Measurements from ENCODE around the gene COQ8A. TPM values are rescaled to one million over a fixed set of nuclear protein-coding genes. Genes with fewer than 3 reads are reported as not detected.
A peak's percentile ranks its signal among the peaks of the same experiment; 100 is the strongest.

Gene COQ8A
- total and polyA plus RNA-seq, 5 experiments from 2014 or later: 37.7 to 78.6 (median 74.2) TPM

DNA sequence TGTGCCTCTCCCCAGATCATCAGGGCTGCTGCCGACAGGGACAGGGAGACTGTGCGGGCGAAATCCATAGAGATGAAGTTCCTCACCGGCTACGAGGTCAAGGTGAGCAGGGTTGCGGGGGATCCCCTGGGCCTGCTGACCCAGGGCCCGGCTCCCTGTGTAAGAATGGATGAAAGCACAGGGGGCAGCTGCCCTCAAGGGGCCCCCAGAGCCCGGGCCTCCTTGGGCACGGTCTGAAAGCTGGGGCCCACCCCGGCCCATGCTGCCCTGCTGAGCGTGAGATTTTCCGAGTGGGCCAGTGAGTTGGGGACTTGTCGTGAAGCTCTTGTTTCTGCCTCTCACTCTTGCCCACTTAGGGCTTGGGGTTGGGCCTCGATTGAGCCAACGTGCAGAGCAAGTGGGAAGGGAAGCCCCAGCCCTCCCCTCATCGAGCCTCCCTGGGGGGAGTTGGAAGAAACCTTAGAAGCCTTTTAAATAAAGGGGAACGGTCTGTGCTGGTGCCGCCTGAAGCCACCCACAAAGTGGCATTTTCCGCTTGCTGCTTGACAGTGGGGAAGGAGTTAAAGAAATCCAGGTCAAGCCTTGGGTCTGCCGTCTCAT, 45.2 kb downstream of the COQ8A start:
- Mint-ChIP-seq H3K27ac (no peak overlapping the region), H3K9me3 (no peaks in the 10 kb centered on the region), H3K36me3 (peaks cover 5 to 46% (median 17%) of the 10 kb centered on the region in 3 donors), H3K27me3 (no peaks in the 10 kb centered on the region), H3K4me1 (peaks cover 12 to 23% (median 13%) of the 10 kb centered on the region in 4 donors), H3K4me3 (no peak overlapping the region)
- POLR2A ChIA-PET: no interaction called here
- DNase-seq: no peak
- ATAC-seq: no peak

DNA sequence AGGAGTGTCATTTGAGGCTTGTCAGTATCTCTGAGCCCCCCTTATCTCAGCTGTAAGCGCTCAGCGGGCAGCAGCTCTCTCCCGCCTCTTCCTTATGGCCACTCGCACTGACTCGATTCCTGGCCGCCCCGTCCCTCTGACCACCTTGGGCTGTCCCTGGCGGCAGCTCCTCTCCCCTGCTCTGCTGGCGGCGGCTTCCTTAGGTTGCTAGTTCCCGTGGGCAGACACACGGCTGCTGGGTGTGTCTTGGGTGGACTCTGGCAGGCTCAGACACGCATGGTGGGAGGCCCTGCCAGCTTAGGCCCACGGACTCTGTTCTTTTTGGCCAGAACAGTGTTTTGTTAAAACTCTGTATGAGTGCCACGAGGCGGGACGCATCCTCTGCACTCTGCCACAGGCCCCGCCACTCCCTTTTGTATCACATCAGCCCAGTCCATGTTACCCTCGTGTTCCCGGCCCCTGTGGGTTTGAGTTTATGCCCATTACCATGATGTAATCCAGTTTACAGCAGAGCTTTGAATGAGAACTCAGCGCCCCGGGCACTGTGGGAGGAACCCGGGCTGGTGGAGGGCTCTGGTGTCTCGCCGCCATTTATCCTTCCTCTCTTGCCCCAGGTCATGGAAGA, 45.9 kb downstream of the COQ8A start:
- DNase-seq (peak in 1 of 10 donors; percentile 14), ATAC-seq (no peak)
- Mint-ChIP-seq H3K4me1 (peaks cover 13 to 28% (median 16%) of the 10 kb centered on the region in 4 donors), H3K9me3 (no peaks in the 10 kb centered on the region), H3K27ac (peak overlapping the region in 4 of 10 donors; percentile 45 to 65 (median 62)), H3K27me3 (no peaks in the 10 kb centered on the region), H3K4me3 (no peak overlapping the region), H3K36me3 (peaks cover 5 to 46% (median 17%) of the 10 kb centered on the region in 3 donors)
- POLR2A ChIA-PET: no interaction called here

DNA sequence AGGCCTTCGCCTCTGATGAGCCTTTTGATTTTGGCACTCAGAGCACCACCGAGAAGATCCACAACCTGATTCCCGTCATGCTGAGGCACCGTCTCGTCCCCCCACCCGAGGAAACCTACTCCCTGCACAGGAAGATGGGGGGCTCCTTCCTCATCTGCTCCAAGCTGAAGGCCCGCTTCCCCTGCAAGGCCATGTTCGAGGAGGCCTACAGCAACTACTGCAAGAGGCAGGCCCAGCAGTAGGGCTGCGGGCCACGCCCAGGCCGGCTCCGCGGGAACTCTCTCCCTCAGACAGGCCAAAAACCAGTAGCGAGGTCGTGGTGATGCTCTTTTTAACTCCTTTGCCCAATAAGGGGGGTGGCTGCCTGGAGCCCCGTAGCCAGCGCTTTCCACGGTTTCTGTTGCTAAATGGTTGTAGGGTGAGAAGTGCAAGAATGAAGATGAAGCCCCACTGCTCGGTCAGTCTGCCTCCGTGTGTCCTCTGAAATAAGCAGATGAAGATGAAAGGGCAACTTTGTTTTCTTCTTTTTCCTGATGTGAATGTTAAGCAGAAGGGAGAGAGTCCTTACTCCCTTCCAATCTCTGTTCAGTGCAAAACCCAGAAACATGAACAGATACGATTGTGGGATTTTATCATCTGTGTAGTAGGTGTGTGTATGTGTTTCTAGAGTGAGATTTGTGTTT, 46.5 kb downstream of the COQ8A start:
- no peaks in the 10 kb centered on the region for H3K27me3 Mint-ChIP-seq
- DNase-seq (no peak), ATAC-seq (no peak)
- H3K4me3 Mint-ChIP-seq: no peak overlapping the region
- peaks cover 13 to 28% (median 16%) of the 10 kb centered on the region in 4 donors for H3K4me1 Mint-ChIP-seq
- peaks cover 5 to 46% (median 17%) of the 10 kb centered on the region in 3 donors for H3K36me3 Mint-ChIP-seq
- H3K27ac Mint-ChIP-seq: peak overlapping the region in 7 of 10 donors; percentile 24 to 63 (median 45)
- H3K9me3 Mint-ChIP-seq: no peaks in the 10 kb centered on the region
- POLR2A ChIA-PET: no interaction called here

DNA sequence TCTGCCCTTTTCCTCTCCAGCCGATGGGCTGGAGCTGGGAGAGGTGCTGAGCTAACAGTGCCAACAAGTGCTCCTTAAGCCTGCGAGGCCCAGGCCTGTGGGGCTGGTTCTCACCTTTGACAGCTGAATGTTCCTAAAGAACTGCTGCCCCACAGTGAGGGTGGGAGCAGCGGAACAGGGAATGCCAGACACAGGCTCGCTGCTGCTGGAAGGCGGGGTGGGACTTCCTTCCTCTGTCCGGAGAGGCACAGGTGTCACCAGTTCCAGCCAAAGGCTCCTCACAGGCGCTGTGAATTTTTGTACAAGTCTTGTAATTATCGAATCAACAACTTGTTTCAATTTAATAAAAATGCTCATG, 47.1 kb downstream of the COQ8A start:
- Mint-ChIP-seq H3K27me3 (no peaks in the 10 kb centered on the region), H3K9me3 (no peaks in the 10 kb centered on the region), H3K27ac (peak overlapping the region in 4 of 10 donors; percentile 15 to 86 (median 46)), H3K36me3 (peaks cover 5 to 42% (median 17%) of the 10 kb centered on the region in 3 donors), H3K4me1 (peaks cover 13 to 28% (median 16%) of the 10 kb centered on the region in 4 donors), H3K4me3 (no peak overlapping the region)
- ATAC-seq (no peak), DNase-seq (no peak)
- POLR2A ChIA-PET: no interaction called here

DNA sequence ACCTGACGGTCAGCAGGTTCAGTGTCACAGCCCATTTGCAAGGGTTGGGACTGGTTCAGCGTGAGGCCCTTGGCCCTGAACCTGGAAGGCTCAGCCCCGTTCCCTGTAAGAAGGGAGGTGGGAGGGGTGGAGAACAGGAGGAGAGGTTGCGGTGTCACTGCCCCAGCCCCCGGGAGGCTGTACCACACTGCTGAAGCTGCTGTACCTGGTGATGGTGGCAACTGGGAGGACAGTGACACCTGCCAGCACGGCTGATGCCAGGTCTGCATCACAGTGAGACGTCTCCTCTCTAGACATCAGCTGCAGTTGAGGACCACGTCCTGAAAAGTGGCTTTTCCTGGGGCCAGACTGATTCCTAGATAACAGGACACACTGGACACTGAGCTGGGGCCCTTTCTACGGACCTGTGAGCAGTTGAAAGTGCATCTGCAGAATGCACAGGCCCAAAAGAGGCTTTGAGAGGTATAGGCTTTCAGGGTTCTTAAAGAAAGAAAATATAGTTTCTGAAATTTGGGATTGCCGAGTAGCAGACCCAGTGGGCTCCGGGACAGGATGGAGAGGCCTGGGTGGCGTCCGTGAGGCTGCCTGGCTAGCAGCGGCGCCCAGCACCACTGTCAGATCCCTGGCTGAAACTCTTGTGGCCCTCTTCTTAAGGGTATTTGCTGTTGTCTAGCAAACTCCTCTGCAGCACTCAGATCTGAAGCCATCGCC, 47.7 kb downstream of the COQ8A start:
- ATAC-seq: no peak
- Mint-ChIP-seq H3K9me3 (no peaks in the 10 kb centered on the region), H3K4me1 (peaks cover 13 to 28% (median 16%) of the 10 kb centered on the region in 4 donors), H3K27ac (peak overlapping the region in 8 of 10 donors; percentile 15 to 86 (median 63)), H3K4me3 (no peak overlapping the region), H3K36me3 (peaks cover 5 to 36% (median 17%) of the 10 kb centered on the region in 3 donors), H3K27me3 (no peaks in the 10 kb centered on the region)
- no peak for DNase-seq
- POLR2A ChIA-PET: no interaction called here

DNA sequence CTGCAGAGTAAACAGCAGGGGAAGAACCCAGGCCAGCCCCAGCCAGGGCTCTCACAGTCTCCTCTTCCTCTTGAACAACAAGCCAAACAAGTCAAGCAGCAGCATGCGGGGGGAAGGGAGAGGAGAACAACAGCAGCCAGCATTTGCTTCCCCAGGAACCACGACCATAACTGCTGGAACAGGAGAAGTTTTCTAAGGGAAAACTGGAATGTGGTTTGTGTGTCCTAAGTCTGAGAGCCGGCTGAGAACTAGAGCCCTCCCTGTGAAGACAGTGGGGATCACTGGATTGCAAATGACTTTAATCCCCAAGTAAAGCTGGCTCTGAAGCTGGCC, 48.2 kb downstream of the COQ8A start:
- ATAC-seq (no peak), DNase-seq (no peak)
- no peaks in the 10 kb centered on the region for H3K27me3 Mint-ChIP-seq
- peak overlapping the region in 8 of 10 donors; percentile 15 to 92 (median 70) for H3K27ac Mint-ChIP-seq
- POLR2A ChIA-PET: no interaction called here
- H3K36me3 Mint-ChIP-seq: peaks cover 5 to 31% (median 15%) of the 10 kb centered on the region in 3 donors
- no peak overlapping the region for H3K4me3 Mint-ChIP-seq
- H3K9me3 Mint-ChIP-seq: no peaks in the 10 kb centered on the region
- peaks cover 13 to 28% (median 16%) of the 10 kb centered on the region in 4 donors for H3K4me1 Mint-ChIP-seq

DNA sequence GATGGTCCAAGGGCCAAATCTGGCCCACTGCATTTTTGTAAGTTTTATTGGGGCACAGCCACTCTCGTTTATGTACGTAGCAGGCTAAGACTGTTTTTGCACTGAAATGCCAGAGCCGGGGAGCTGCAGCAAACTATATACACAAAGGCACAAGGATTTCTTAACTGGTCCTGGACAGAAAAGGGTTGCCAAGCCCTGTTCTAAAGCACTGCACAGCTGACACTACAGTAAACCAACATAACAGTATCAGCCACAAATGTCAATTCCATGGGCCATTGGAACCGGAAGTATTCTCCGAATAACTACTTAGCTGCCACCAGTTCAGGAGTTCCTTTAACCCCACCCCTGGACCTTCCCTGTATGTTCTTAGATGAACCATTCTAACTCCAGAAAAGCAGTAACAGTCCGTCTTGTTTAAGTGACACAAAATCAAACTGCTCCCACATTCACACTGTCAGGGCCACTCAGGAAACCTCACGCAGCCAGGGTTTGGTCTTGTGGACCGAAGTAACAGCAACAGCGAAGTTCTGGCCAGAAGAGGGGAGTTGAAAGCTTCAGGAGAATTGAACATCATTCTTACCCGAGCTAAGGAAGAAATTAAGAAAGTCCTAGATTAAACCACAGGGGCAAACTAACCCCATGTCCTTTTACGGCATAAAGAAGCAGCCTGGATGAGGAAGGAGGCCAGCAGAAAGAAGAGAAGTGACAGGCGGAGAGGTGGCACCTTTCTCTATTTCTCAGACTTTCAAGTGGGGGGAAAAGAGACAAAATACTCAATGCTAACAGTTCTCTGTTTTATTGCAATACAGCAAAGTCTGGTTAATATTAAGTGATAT, 49.2 kb downstream of the COQ8A start:
- Mint-ChIP-seq H3K27ac (peak overlapping the region; percentile 38 to 92 (median 83)), H3K36me3 (peaks cover 5 to 31% (median 15%) of the 10 kb centered on the region in 3 donors), H3K4me1 (peaks cover 14 to 28% (median 17%) of the 10 kb centered on the region in 4 donors), H3K9me3 (no peaks in the 10 kb centered on the region), H3K4me3 (peak overlapping the region in 9 of 10 donors; percentile 2 to 79 (median 51)), H3K27me3 (no peaks in the 10 kb centered on the region)
- DNase-seq: no peak
- ATAC-seq: peak in 1 of 2 donors; percentile 24
- POLR2A ChIA-PET: no interaction called here

DNA sequence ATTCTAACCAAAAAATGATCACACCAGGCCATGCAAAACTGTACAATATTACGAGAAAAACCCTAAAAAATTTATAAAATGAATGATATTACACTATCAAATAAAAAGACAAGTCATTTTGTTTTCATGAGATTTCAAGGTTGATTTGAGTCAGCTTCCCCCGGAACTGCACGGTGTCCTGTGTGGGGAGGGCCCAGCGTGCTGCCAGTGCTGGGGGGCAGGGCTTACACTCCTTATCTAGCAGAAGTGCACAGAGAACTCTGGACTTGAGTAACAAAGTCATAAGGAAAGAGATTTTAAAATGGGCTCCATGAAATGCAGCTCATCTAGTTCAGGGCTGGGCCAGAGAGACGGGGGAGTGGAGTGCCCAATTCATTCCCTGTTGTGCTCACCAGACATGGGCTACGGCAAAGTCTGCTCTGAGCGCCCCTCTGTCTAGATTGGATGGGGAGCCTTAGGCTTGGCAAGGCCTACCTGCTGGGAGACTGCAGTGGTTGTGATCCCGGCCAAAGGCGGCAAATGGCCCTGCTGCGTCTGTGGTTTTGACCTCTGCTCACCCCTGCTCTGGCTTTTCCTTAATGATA, 50.1 kb downstream of the COQ8A start:
- ATAC-seq (peak; percentile 72 to 86), DNase-seq (peak in 4 of 10 donors; percentile 26 to 62 (median 26))
- Mint-ChIP-seq H3K27ac (peak overlapping the region in 8 of 10 donors; percentile 42 to 92 (median 83)), H3K4me1 (peaks cover 14 to 28% (median 17%) of the 10 kb centered on the region in 4 donors), H3K27me3 (no peaks in the 10 kb centered on the region), H3K9me3 (no peaks in the 10 kb centered on the region), H3K36me3 (peaks cover 5 to 24% (median 12%) of the 10 kb centered on the region in 3 donors), H3K4me3 (peak overlapping the region in 5 of 10 donors; percentile 36 to 79 (median 44))
- POLR2A ChIA-PET: no interaction called here

DNA sequence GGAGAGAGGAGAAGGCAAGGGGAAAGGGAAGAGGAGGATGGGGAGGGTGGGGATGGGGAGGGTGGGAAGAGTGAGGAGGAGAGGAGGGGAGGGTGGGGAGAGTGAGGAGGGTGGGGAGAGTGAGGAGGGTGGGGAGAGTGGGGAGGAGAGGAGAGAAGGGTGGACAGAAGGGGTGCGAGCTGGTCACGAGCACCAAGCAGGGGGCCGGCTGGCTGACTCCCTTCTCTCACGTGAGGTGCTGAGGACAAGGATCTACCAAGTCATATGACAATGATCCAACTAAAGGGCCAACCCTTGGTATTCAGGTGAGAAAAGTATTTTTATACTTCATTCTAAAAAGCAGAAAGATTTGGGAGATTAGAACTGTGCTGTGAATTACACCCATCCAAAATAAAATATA, 51.8 kb downstream of the COQ8A start:
- POLR2A ChIA-PET: no interaction called here
- no peaks in the 10 kb centered on the region for H3K9me3 Mint-ChIP-seq

DNA sequence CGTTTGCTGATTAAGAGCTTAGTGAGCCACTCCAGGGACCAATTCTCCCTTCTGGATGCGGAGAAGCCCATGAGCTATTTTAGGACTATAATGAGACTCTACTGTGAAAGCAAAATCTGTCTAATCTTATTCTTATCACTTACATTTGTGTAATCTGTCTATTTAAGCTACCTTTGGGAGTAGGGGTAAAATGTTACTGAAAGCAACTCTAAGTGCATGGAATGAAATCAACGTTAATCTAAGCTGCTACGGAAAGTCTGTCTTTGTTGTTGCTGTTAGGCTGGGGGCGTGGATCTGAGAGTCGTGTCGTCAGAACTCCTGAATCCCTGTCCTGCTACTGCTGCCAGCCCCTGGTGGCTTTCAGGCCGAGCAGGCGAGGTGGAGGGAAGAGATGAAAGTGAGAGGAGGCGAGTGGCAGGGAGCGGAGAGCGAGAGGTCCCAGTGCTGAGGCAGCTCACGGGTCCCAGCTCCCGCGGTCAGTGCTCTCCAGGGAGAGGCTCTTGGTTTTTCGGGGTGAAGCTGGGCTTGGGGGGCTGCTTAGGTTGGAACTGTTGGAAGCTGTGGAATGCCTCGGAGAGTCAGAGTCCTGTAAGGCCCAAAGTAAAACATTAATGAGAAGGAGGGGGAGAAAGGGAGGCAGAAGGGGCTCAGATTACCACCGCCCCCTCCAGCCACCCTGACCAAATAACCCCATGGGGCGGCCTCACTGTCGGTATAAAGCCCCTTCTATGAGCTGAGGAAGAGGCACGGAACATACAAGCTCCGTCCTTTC, 53.9 kb downstream of the COQ8A start:
- peaks cover 0 to 5% (median 0%) of the 10 kb centered on the region in 9 donors for H3K9me3 Mint-ChIP-seq
- DNase-seq (no peak), ATAC-seq (no peak)
- peaks cover 13 to 18% (median 16%) of the 10 kb centered on the region in 4 donors for H3K4me1 Mint-ChIP-seq
- POLR2A ChIA-PET: no interaction called here
- H3K27ac Mint-ChIP-seq: peak overlapping the region in 1 of 10 donors; percentile 9
- no peaks in the 10 kb centered on the region for H3K27me3 Mint-ChIP-seq
- H3K36me3 Mint-ChIP-seq: peaks cover 0 to 5% (median 0%) of the 10 kb centered on the region in 3 donors
- H3K4me3 Mint-ChIP-seq: peak overlapping the region in 1 of 10 donors; percentile 6

More for the DNA sequence above, 51.8 kb downstream of the COQ8A start:
- Mint-ChIP-seq H3K27ac (peak overlapping the region in 2 of 10 donors; percentile 40 to 56), H3K36me3 (peaks cover under 1 to 8% (median under 1%) of the 10 kb centered on the region in 3 donors), H3K4me1 (peaks cover 11 to 28% (median 16%) of the 10 kb centered on the region in 4 donors), H3K4me3 (no peak overlapping the region), H3K27me3 (no peaks in the 10 kb centered on the region)
- no peak for DNase-seq
- no peak for ATAC-seq
